HG03025 (cell line): ENCODE measurements around the gene NADK2.
"Not testable (repeated sequence)": the region's sequence is repeated elsewhere in the genome, so short reads cannot be mapped to it uniquely, and the experiment has no call there.

Source experiments
- ATAC-seq: cut with Tn5 transposase; IDR thresholded peaks from one replicate; pipeline ENCODE4 v1.9.1; 2021; ENCODE audit warnings: mild to moderate bottlenecking, moderate library complexity; ENCODE audit not compliant: unreplicated experiment, low FRiP score

NADK2 gene, protein sequence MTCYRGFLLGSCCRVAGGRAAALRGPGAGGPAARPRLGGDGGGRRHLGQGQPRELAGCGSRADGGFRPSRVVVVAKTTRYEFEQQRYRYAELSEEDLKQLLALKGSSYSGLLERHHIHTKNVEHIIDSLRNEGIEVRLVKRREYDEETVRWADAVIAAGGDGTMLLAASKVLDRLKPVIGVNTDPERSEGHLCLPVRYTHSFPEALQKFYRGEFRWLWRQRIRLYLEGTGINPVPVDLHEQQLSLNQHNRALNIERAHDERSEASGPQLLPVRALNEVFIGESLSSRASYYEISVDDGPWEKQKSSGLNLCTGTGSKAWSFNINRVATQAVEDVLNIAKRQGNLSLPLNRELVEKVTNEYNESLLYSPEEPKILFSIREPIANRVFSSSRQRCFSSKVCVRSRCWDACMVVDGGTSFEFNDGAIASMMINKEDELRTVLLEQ

GRCh38 chr5:36241631-36242533 lies at the start of gene NADK2:
NADK2 (minus strand) TSS chr5:36241925; CDS start chr5:36241798, 127 bp downstream.
- ATAC-seq: peak; percentile 89

- no peak for ATAC-seq
These were observed 44.3 kb upstream of the NADK2 start for GRCh38 chr5:36285837-36286615.

GRCh38 chr5:36283775-36284174 lies 42.0 kb upstream of the NADK2 start:
- ATAC-seq: not testable (repeated sequence)

- ATAC-seq: no peak
These were observed 39.9 kb upstream of the NADK2 start for GRCh38 chr5:36281626-36282025.

GRCh38 chr5:36279054-36279698 lies 37.5 kb upstream of the NADK2 start:
- no peak for ATAC-seq

- ATAC-seq: no peak
These were observed 35.9 kb upstream of the NADK2 start for GRCh38 chr5:36277521-36278176.

GRCh38 chr5:36276864-36277263 lies 35.1 kb upstream of the NADK2 start:
- no peak for ATAC-seq

GRCh38 chr5:36273809-36274526 lies 32.2 kb upstream of the NADK2 start:
- ATAC-seq: no peak

DNA sequence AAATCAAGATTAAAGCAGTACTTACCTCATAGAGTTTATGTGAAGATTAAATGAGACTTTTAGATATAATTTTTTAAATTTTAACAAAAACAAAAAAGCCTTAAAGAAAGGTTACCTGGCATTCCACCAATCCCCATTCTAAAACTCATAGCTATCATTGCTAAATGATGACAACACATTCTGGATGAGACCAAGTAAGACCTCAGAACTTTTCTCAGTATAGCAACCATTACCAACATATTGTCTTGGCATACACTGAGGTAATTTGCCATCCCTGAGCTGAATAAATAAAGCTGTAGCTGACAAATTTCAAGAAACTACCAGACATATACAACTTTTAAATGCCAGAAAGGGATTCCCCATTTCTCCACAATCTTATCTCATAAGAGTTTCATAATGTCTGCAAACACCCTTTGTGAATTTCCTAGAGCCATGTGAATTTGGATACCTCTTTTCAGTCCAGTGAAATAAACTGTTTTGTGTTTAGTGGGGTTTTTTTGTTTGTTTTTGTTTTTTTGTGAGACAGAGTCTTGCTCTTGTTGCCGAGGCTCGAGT lies 30.5 kb upstream of the NADK2 start:
- no peak for ATAC-seq

GRCh38 chr5:36270876-36271575 lies 29.3 kb upstream of the NADK2 start:
- no peak for ATAC-seq

- ATAC-seq: no peak
These were observed 28.4 kb upstream of the NADK2 start for GRCh38 chr5:36270175-36270574.

DNA sequence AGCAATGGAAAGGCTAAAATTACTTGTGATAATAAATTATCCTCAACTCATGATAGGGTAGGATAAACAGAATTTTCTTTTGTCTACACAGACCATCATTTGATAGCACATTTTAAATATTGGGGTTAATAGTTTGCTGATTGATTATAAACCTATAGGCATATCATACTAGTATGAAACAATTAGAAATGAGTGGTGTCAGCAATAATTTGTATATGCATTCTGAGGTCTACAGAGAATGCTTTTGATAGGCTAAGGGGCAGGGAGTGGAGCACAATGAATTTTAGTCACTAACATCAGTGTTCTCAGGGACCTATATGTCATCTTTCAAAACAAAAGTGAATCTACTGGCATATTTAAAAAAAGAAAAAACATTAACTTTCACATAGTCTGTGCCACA lies 27.8 kb upstream of the NADK2 start:
- no peak for ATAC-seq

DNA sequence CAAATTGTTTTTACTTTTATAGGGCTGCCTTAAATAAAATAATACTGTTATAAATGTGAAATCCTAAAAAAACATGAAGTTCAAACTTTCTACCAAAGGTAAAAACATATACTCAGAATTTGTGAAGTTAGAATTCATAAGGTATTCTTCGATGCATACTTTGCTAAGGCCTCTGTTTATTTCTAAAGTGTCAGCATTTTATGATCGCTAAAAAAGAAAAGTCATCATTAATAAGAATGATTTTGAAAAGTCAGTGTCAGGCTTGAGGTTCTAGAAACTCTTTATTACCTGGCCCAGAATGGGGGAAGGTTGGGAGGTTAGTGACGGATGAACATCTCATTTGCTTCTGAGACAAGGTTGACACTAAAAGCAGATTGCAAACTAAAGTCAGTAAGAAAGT lies 26.2 kb upstream of the NADK2 start:
- ATAC-seq: no peak

DNA sequence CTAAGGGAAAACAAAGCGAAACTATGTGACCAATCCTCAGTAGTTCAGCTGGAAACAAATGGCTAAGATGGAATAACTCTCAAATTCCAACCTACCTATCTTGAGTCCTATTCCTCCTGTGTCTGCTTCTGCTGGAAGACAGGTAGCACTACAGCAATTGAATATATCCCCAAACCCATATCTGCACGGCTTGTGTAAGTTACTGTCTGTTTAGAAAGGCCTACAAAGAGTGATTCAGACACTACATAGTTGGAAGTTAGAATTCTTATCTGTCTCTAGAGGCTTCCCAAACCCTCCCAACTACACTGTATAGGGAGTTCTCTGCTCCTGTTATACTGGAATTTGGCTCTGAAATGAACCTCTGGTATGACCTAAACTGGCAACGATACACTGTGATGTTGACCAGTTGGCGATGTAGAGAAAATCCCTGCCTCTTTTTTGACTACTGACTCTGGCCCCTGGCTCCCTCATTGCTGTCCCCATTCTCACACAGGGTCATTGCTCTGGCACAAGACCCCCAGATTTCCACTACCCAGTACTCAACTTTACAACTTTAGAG lies 22.6 kb upstream of the NADK2 start:
- ATAC-seq: no peak

DNA sequence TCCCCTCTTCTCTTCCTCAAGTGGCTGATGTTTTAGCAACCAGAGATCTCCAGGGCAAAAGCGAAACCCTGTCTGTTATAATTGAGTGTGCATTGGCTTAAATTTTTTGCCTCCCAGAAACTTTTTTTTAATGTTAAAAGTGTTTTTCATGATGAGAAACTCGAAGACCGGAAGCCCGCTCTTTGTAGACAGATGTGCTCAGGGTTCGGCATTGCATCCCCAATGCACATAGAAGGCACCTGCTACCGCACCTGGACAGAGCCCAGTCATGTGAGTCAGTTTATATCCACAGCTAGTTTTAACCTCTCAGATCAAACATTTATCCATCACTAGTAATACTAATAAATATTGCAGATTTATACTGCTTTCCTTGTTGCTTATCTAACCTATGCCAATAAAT lies 19.5 kb upstream of the NADK2 start:
- ATAC-seq: no peak

- ATAC-seq: no peak
These were observed 11.8 kb upstream of the NADK2 start for GRCh38 chr5:36253575-36253974.

DNA sequence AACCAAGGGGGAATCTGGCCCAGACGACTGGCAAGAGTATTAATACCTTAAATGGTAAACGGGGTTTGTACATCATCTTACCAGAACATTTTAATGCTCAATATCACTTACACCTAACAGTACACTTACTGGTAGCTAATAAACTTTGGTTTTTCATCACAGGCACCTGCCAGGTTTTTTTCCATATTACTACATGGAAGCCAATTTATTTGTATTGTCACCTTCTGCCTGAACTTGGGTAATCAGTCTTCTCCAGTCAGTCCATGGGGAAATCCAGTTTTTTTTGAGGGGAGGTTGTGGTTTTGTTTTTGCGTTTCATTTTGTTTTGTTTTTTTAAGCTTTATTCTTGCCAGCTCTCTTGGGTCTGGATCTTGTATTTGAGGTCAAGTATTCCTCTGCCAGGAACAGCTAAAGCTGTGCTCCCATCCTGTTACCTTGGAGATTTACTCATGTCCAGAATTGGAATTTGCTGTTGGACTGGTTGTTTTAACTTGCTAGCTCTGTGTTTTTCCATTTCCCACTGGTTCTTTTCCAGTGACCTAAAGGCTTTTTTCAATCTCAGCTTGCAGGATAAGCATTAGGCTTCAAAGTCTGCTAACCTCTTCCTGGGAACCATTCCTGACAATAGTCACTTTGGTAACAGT lies 11.1 kb upstream of the NADK2 start:
- ATAC-seq: no peak
